ENCODE measurements around the gene ANKS1A.
"Not testable (repeated sequence)": the region's sequence is repeated elsewhere in the genome, so short reads cannot be mapped to it uniquely, and the experiment has no call there.

GRCh38 chr6:35003886-35004530 lies 115.0 kb downstream of the ANKS1A start:
- TF ChIP-seq CTCF, POLR2A (IDR thresholded peaks at IDR 0.05): not testable (repeated sequence)
